DOHH2 (cell line): ENCODE results near the gene RAB3GAP1.

Source experiments
- EZH2phosphoT487 ChIP-seq: fragments of 200-600 bp; sonication (generic); IDR thresholded peaks from 2 replicates; pipeline ENCODE4 v1.6.1; 2017; ENCODE audit warnings: borderline replicate concordance, mild to moderate bottlenecking, antibody characterized with exemption, low read length, moderate library complexity, mixed read lengths
- TF ChIP-seq, protein P1 (sequence below): fragments of 200-600 bp; sonication (generic); IDR thresholded peaks from one replicate; pipeline ENCODE4 v1.5.1; 2014; ENCODE audit warnings: antibody characterized with exemption, mild to moderate bottlenecking, low read depth, low read length; ENCODE audit not compliant: poor library complexity, severe bottlenecking

DNA sequence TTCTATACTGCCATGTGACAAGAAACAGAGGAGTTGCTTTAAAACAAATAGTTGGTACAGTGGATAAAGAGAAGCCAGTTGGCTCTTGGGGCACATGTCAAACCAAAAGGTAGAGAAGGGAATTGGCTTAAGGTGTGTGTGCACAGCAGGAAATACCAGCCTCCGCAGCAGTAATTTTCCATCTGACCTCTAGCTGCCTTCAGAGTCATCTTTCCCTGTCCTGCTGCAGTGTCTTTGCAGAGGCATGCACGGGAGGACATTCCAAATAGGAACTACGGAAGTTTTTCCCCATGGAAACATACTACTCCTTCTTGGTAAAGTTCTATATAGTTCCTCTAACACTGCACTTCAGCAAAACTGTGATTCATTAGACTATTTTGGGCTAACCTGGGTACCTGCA lies 99.5 kb downstream of the RAB3GAP1 start:
- TF ChIP-seq, protein P1, sequence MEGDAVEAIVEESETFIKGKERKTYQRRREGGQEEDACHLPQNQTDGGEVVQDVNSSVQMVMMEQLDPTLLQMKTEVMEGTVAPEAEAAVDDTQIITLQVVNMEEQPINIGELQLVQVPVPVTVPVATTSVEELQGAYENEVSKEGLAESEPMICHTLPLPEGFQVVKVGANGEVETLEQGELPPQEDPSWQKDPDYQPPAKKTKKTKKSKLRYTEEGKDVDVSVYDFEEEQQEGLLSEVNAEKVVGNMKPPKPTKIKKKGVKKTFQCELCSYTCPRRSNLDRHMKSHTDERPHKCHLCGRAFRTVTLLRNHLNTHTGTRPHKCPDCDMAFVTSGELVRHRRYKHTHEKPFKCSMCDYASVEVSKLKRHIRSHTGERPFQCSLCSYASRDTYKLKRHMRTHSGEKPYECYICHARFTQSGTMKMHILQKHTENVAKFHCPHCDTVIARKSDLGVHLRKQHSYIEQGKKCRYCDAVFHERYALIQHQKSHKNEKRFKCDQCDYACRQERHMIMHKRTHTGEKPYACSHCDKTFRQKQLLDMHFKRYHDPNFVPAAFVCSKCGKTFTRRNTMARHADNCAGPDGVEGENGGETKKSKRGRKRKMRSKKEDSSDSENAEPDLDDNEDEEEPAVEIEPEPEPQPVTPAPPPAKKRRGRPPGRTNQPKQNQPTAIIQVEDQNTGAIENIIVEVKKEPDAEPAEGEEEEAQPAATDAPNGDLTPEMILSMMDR: no peak
- TF ChIP-seq EZH2phosphoT487: no peak
